Activated CD8-positive, alpha-beta T cell treated with anti-CD3 and anti-CD28 coated beads for 36 hours (primary cell): Measurements from ENCODE around the gene PDE6C. TPM values are rescaled to one million over a fixed set of nuclear protein-coding genes. Genes with fewer than 3 reads are reported as not detected.

Experiments used
- ATAC-seq: fragments of 200-7000 bp; cut with Tn5 transposase; one replicate; pipeline ENCODE4 v1.10.0; 2021; ENCODE audit warnings: mild to moderate bottlenecking, moderate library complexity
- CTCF ChIA-PET: fragments of 350-600 bp; sonication (Branson Sonifier 250); formaldehyde crosslinking; loops from one replicate; lab custom pipeline; 2021; ENCODE audit warnings: antibody characterized with exemption; lab: Charles Lee
- POLR2A ChIA-PET: fragments of 350-600 bp; sonication (Branson Sonifier 250); formaldehyde crosslinking; loops from one replicate; lab custom pipeline; 2021; ENCODE audit warnings: antibody characterized with exemption; lab: Charles Lee
- DNase-seq: peaks from one replicate; pipeline ENCODE4 v3.0.0-alpha.2; 2020
- H3K27ac Mint-ChIP-seq: one replicate; pipeline ENCODE4 v1.8.0; 2021; ENCODE audit warnings: mild to moderate bottlenecking, mixed read lengths
- H3K27me3 Mint-ChIP-seq: one replicate; pipeline ENCODE4 v1.8.0; 2021; ENCODE audit warnings: mixed read lengths
- H3K36me3 Mint-ChIP-seq: one replicate; pipeline ENCODE4 v1.8.0; 2021; ENCODE audit warnings: low read depth, mixed read lengths
- H3K4me1 Mint-ChIP-seq: one replicate; pipeline ENCODE4 v1.8.0; 2021; ENCODE audit warnings: low read depth, mixed read lengths
- H3K4me3 Mint-ChIP-seq: one replicate; pipeline ENCODE4 v1.8.0; 2021; ENCODE audit warnings: mild to moderate bottlenecking, moderate library complexity, mixed read lengths
- H3K9me3 Mint-ChIP-seq: one replicate; pipeline ENCODE4 v1.8.0; 2021; ENCODE audit warnings: mixed read lengths
- intact Hi-C: fragments of 100-400 bp; cut with micrococcal nuclease; formaldehyde crosslinking; loops from one replicate; pipeline ENCODE4 v1.10.0; 2022
- total RNA-seq, 2 experiments: library from RNA; stranded (reverse); gene quantifications; one replicate each; pipeline ENCODE4 v1.2.3, GENCODE V29; 2021
- TF ChIP-seq, protein P1 (sequence below): fragments of 200-600 bp; IDR thresholded peaks from one replicate; pipeline ENCODE4 v1.8.0; 2022; ENCODE audit warnings: antibody characterized with exemption, mild to moderate bottlenecking

Gene PDE6C
- total RNA-seq, 2 experiments from 2014 or later = not detected

DNA sequence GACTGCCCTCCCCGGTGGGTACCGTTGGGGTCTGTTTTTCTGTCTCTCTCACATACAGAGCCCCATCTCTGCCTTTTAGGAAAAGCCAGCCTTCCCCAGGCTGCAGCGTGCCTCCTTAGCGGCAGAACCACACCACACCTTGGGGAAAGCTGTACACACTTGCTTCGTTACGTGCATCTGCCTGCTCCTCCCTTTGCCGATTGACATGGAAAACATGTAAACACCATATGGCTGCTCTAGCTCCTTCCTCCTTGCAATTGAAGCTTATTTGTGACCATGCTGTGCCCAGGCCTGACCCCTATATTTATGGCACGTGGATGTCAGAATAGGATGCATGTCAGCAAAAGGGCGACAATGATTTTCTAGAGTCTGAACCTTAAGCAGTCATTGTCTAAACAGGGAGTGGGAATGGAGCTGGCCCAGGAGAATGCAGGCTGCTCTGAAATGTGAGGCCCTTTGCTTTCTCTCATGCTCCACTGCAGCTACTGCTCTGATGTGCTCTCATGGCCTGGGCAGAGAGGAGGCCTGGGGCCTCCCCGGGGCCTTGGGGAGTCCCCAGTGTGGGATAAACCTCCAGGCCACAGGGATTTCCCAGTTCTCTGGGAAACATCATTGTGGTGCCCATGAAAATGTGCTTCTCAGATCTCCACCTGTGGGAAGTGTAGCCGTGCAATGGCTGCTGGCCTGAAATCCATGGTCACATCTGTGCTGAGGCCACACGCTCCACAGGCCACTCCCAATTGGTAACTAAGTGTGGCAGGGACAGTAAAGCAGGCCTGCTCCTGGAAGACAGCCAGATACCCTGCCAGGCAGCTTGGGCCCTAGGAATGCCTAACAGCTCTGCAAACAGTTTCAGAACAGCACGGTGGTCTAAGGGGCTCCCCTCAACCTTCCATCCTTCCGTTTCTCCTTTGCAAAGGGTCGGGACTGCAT, 18.6 kb downstream of the PDE6C start:
- no peak overlapping the region for H3K27ac Mint-ChIP-seq
- intact Hi-C loops = no loop called here
- no peaks in the 10 kb centered on the region for H3K4me1 Mint-ChIP-seq
- ChIA-PET CTCF (no interaction called here), POLR2A (no interaction called here)
- no peaks in the 10 kb centered on the region for H3K27me3 Mint-ChIP-seq
- TF ChIP-seq, protein P1, sequence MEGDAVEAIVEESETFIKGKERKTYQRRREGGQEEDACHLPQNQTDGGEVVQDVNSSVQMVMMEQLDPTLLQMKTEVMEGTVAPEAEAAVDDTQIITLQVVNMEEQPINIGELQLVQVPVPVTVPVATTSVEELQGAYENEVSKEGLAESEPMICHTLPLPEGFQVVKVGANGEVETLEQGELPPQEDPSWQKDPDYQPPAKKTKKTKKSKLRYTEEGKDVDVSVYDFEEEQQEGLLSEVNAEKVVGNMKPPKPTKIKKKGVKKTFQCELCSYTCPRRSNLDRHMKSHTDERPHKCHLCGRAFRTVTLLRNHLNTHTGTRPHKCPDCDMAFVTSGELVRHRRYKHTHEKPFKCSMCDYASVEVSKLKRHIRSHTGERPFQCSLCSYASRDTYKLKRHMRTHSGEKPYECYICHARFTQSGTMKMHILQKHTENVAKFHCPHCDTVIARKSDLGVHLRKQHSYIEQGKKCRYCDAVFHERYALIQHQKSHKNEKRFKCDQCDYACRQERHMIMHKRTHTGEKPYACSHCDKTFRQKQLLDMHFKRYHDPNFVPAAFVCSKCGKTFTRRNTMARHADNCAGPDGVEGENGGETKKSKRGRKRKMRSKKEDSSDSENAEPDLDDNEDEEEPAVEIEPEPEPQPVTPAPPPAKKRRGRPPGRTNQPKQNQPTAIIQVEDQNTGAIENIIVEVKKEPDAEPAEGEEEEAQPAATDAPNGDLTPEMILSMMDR = no peak
- ATAC-seq = no peak
- no peak overlapping the region for H3K4me3 Mint-ChIP-seq
- H3K9me3 Mint-ChIP-seq = no peaks in the 10 kb centered on the region
- no peaks in the 10 kb centered on the region for H3K36me3 Mint-ChIP-seq
- DNase-seq = no peak

DNA sequence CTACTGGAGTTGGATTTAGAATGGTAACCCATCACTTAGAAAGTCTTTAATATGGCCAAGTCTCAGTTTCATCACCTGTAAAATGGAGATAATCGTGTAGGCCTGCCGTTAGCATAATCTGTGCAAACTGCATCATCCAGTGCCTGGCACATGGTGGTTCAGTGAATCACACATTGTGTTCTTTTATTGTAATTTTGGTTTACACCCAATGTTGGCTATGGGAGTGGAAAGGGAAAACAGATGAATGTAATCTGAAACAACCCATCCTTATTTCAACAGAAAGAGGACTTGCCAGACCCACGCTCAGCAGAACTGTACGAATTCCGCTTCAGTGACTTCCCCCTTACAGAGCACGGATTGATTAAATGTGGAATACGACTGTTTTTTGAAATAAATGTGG, 27.5 kb downstream of the PDE6C start:
- H3K9me3 Mint-ChIP-seq = no peaks in the 10 kb centered on the region
- H3K27ac Mint-ChIP-seq = no peak overlapping the region
- no peaks in the 10 kb centered on the region for H3K4me1 Mint-ChIP-seq
- intact Hi-C loops = no loop called here
- H3K27me3 Mint-ChIP-seq = peaks cover 7% of the 10 kb centered on the region
- H3K36me3 Mint-ChIP-seq = no peaks in the 10 kb centered on the region
- TF ChIP-seq, protein P1 = no peak
- DNase-seq (no peak), ATAC-seq (no peak)
- CTCF ChIA-PET = no interaction called here
- no peak overlapping the region for H3K4me3 Mint-ChIP-seq
- POLR2A ChIA-PET = no interaction called here

DNA sequence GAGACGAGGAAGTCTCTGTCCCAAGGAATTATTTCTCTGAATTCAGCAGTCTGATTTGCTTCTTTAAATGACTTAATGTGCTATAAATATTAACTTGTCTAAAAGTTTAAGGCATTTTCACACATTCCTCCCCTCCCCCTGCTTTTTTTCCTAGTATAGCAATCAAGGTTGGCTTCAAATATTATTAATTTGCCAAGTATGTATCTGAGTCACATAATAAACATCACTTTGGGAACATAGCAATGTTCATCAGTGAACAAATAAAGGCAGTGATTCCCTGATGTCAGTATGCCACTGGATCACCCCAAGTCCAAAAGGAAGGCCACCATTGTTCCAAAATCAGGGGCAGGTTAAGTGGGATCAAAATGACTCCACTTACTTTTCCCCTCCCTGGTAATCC, 40.5 kb downstream of the PDE6C start:
- ChIA-PET POLR2A (no interaction called here), CTCF (no interaction called here)
- Mint-ChIP-seq H3K36me3 (no peaks in the 10 kb centered on the region), H3K4me1 (no peaks in the 10 kb centered on the region), H3K27ac (no peak overlapping the region), H3K9me3 (no peaks in the 10 kb centered on the region), H3K4me3 (no peak overlapping the region), H3K27me3 (peaks cover 1% of the 10 kb centered on the region)
- intact Hi-C loops = no loop called here
- TF ChIP-seq, protein P1 = no peak
- DNase-seq (no peak), ATAC-seq (no peak)

DNA sequence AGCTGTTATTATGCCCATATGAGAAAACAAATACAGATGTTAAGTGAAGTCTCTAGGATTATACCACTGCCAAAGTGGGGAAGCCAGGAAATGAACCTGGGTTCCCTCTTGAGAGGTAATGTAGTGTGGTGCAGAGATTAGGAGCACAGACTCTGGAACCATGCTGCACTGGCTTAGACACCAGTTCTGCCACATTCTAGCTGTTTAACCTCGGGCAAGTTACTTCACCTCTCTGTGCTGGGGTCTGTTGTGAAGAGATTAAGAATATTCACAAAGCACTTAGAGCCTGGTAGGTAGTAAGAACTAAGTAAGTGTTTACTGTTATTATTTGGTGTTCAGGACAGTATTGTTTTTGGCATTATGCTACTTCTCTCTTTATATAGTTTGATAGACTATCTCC, 41.9 kb downstream of the PDE6C start:
- Mint-ChIP-seq H3K4me3 (no peak overlapping the region), H3K27me3 (peaks cover 1% of the 10 kb centered on the region), H3K4me1 (no peaks in the 10 kb centered on the region), H3K27ac (no peak overlapping the region), H3K9me3 (no peaks in the 10 kb centered on the region), H3K36me3 (no peaks in the 10 kb centered on the region)
- ChIA-PET POLR2A (no interaction called here), CTCF (interaction anchor here (1.3 kb wide), 1 partner anchor 24 kb away, joined by 3 read pairs; no protein-coding TSS in a partner anchor)
- DNase-seq (no peak), ATAC-seq (no peak)
- intact Hi-C loops = no loop called here
- TF ChIP-seq, protein P1 = no peak

DNA sequence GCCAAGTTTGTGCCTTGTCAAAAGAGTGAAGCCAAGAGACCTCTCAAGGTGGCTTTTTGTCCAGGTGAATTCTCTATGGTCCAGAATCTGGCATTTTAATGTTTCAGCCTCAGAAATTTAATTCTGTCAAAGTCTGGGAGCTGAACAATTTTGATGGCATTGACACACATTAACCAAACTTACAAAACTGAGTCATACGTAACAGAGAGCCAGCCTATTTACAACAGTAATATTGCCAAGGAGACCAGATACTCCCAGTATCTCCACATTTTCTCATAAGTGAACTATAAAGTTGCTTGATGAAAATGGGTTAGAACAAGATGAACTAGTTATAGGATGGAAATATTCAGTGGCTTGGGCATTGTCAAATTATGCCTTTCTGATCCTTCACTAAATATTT, 43.8 kb downstream of the PDE6C start:
- POLR2A ChIA-PET = no interaction called here

More for the DNA sequence above, 43.8 kb downstream of the PDE6C start:
- TF ChIP-seq, protein P1 = no peak
- Mint-ChIP-seq H3K27ac (no peak overlapping the region), H3K9me3 (no peaks in the 10 kb centered on the region), H3K4me1 (no peaks in the 10 kb centered on the region), H3K27me3 (no peaks in the 10 kb centered on the region), H3K4me3 (no peak overlapping the region), H3K36me3 (no peaks in the 10 kb centered on the region)
- no peak for ATAC-seq
- CTCF ChIA-PET = interaction anchor here (1.4 kb wide), 1 partner anchor 13 kb away, joined by 3 read pairs; no protein-coding TSS in a partner anchor
- intact Hi-C loops = no loop called here
- DNase-seq = no peak
